Retinal pigment epithelial cell (primary cell): ENCODE data around the gene SRXN1.

Source experiments
- DNase-seq: peaks from one replicate; pipeline ENCODE4 v3.0.0-alpha.2; 2010; ENCODE audit warnings: low read depth
- H3K4me3 ChIP-seq: 2 replicates; pipeline ENCODE4 v1.5.1; 2011; ENCODE audit warnings: mild to moderate bottlenecking, low read length, control low read depth, moderate library complexity
- CTCF ChIP-seq: conservative IDR thresholded peaks from 2 replicates; pipeline ENCODE4 v1.5.1; 2011; ENCODE audit warnings: low read depth, low read length, control low read depth, inconsistent platforms

Gene SRXN1

GRCh38 chr20:641516-641875, 11.5 kb downstream of the SRXN1 start:
- no peak for DNase-seq
- H3K4me3 ChIP-seq, result no peak overlapping the region
- no peak for TF ChIP-seq CTCF

DNA sequence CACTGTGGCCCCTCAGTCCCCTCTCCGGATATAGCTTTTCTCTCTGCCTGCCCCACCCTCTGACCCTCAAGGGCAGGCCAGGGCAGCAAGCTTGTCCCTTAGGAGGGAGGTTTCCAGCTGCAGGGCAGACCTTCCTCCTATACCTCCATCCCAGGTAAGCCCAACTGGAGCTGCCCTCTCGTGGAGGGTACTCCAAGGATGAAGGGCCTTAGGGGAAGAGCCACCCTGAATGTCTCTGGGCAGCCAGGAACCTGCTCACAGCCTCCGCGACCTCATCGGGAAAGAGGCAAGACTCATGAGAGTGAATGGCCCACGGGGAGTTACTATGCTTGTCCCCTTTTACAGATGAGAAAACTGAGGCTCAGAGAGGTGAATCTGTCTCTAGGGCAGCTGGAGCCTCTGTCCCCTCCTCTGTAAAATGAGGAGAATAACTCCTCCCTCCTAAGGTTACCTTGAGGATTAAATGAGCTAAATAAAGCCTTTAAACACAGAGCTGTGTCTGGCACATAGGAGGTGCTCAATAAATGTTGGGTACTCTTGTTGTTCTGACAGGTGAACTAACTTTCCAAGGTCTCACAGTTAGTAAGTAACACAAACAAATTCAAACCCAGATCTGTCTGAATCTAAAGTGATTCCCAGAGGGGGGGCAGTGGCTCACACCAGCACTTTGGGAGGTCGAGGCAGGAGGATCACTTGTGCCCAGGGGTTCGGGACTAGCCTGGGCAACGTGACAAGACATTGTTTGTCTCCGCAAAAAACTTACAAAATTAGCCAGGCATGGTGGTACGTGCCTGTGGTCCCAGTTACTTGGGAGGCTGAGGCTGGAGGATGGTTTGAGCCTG, 12.1 kb downstream of the SRXN1 start:
- DNase-seq, result no peak
- TF ChIP-seq CTCF, result no peak
- H3K4me3 ChIP-seq, result no peak overlapping the region

DNA sequence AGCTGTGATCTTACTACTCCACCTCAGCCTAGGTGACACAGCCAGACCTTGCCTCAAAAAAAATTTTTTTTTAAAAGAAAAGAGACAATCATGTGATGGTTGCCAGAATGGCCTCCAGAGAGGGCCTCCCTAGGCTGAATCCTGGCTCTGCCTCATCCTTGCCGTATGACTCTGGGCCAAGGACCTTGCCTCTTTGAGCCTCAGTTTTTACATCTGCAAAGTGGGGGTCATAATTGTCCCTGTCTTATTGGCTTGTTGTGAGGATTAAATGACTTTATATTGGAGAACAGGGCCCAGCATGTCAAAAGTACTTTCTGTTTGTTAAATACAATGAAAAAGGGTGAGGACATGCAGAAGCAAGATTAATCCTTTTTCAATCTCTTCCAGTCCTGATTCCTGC, 14.4 kb downstream of the SRXN1 start:
- H3K4me3 ChIP-seq, result no peak overlapping the region
- no peak for TF ChIP-seq CTCF
- DNase-seq, result no peak

- DNase-seq, result no peak
- TF ChIP-seq CTCF, result no peak
- no peak overlapping the region for H3K4me3 ChIP-seq
Observed at GRCh38 chr20:637559-637958, 15.4 kb downstream of the SRXN1 start.

GRCh38 chr20:635893-636338, 17.1 kb downstream of the SRXN1 start:
- no peak for DNase-seq
- no peak overlapping the region for H3K4me3 ChIP-seq
- TF ChIP-seq CTCF, result no peak

- no peak for TF ChIP-seq CTCF
- no peak for DNase-seq
- no peak overlapping the region for H3K4me3 ChIP-seq
Observed at GRCh38 chr20:635028-635892, 17.7 kb downstream of the SRXN1 start.
